Stimulated activated CD4-positive, alpha-beta T cell treated with anti-CD3 and anti-CD28 coated beads, TNF-alpha, amount 100 ng/mL, for 4 hours (primary cell): ENCODE results near the gene OIT3.
"Not testable (repeated sequence)": the region's sequence is repeated elsewhere in the genome, so short reads cannot be mapped to it uniquely, and the experiment has no call there.

ENCODE experiments used
- DNase-seq, 3 experiments: peaks; one replicate each; pipeline ENCODE4 v3.0.0-alpha.2; 2020; ENCODE audit warnings: low read depth in 3 of 3

The OIT3 gene

DNA sequence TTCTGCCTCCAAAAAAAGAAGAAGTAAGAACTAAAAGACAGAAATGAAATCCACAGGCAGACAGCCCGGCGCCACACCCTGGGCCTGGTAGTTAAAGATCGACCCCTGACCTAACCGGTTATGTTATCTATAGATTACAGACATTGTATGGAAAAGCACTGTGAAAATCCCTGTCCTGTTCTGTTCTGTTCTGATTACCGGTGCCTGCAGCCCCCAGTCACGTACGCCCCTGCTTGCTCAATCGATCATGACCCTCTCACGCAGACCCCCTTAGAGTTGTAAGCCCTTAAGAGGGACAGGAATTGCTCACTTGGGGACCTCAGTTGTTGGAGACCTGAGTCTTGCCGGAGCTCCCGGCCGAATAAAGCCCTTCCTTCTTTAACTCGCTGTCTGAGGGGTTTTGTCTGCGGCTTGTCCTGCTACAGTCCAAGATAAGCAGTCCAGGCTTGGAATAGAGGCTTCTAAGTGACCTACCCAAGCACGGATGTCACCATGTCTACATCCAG is 10.5 kb downstream of the OIT3 start:
- not testable (repeated sequence) for DNase-seq

DNA sequence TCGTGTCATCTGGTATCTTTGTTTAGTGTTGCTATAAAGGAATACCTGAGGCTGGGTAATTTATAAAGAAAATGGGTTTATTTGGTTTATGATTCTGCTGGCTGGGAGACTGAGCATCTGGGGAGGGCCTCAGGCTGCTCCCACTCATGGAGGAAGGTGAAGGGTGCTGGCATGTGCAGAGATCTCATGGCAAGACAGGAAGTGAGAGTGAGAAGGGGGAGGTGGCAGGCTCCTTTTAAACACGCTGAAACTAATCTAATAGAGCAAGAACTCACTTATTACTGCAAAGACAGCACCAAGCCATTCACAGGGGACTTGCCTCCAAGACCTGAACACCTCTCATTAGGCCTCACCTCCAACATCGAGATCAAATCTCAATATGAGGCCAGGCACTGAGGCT is 11.3 kb downstream of the OIT3 start:
- no peak for DNase-seq

DNA sequence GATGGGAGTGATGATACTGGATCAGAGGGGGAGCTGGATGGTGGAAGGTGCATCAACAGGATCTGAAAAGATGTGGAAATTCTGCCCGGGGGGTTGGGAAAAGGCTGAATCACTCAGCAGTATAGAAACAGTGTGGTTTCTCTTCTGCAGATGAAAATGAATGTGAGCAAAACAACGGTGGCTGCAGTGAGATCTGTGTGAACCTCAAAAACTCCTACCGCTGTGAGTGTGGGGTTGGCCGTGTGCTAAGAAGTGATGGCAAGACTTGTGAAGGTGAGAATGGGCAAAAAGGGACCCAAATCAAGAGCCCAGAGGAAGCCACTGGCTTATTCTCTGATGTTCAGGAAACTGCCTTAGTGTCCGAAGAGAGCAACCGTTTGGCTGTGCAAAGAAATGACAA is 12.9 kb downstream of the OIT3 start:
- no peak for DNase-seq

DNA sequence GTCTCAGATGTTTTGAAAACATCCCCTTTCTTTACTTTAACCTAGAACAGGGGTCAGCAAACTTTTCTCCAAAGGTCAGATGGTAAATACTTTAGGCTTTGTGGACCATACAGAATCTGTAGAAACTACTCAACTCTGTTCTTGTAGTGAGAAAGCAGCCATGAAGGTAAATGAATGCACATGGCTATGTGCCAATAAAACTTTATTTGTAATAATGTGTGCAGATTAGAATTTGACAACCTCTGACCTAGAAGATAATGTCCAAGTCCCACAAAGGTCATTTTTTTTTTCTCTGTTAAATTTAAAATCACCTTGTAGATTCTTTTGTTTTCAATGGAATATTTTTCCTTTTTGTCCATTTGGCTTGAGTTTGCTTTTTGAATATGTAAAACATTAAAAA is 17.2 kb downstream of the OIT3 start:
- DNase-seq, result no peak

DNA sequence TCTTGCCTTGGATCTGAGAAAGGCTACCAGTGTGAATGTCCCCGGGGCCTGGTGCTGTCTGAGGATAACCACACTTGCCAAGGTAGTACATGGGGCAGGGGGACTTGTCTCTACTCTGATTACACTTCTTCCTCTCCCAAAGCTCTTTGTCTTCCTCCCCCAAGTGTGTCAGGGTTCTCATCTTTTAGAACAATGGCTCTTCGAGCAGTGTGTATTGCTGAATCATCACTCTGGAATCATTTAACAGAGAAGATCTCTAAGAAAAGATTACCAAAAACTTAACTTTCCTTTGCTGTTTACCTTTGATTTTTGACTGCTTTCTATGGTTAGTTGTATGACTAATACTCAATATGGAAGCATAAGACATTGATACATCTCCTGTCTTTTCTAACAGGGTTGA is 18.2 kb downstream of the OIT3 start:
- no peak for DNase-seq

DNA sequence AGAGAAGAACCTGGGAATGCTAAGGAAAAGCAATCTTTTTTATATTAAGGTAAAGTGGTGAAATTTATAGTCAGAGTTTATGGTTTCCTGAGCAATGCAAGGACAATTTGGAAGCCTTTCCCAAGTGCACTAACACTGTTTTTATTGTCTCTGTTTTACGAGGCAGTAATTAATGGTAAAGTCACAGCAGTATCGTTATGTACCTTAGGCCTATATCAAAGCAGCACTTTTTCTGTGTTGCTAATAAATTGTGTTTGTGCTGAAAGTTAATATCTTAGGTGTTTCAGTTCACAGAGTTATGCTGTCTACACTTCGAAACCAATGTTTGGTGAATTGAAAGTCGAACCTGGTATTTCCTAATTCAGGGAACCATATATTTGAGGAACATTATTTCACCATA is 19.2 kb downstream of the OIT3 start:
- no peak for DNase-seq

DNA sequence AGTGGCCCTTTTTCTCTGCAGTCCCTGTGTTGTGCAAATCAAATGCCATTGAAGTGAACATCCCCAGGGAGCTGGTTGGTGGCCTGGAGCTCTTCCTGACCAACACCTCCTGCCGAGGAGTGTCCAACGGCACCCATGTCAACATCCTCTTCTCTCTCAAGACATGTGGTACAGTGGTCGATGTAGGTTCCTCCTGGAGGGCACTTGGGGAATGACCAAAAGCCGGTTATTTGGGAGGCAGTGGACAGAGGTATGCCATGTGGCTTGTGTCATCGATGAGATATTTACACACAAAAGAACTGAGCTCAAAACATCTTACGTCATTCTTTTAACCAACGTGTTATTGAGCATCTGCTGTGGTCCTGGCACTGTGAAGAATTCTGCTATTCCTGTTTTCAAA is 19.7 kb downstream of the OIT3 start:
- no peak for DNase-seq

DNA sequence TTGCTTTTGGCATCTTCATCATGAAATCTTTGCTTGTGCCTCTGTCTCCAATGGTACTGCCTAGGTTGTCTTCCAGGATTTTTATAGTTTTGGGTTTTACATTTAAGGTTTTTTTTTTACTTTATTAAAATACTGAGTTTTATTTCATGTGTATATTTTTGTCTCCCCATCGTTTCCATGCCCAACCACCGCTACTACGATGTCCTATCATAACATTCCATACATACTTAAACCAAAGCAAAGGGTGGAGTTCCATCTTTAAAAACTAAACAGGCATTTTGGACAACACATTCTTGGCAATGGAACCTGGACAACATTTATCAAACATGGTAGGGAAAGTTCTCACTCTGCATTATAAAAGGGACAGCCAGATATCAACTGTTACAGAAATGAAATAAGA is 23.7 kb downstream of the OIT3 start:
- DNase-seq, result not testable (repeated sequence)

DNA sequence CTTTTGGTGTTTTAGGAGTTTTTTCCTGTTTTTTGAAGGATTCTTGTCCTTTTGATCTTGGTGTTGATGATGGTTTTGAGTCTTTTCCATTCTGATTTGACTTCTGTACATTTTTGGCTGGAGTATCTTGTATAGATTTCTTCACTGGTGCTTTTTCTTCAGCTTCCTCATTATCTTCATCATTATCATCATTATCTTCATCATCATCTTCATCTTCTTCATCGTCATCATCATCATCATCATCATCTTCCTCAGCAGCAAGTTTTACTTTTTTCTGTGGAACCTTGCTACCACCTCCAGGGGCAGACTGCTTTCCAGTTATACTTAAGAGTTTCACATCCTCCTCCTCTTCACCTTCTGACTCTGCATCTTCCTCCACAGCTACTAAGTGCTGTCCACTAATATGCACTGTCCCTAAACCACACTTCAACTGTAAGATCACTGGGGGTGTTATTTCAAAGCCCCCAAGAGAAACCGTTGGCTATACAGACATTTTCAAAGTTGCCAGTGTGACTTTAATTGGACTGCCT is 24.3 kb downstream of the OIT3 start:
- DNase-seq, result not testable (repeated sequence)

DNA sequence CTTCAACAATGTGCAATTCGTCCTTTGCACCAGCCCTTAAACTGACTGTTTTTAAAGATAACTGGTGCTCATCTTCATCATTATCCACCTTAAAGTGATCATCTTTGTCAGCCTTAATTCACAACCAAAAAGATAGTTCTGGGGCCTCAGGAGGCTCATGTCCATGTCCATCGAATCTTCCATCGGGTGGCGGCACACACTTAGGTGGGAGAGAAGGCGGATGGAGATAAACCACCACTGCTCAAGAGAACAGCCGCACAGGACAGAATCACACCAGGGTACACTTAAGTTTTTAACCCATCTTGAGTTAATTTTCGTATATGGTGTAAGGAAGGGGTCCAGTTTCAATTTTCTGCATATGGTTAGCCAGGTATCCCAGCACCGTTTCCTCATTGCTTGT is 24.8 kb downstream of the OIT3 start:
- no peak for DNase-seq

DNA sequence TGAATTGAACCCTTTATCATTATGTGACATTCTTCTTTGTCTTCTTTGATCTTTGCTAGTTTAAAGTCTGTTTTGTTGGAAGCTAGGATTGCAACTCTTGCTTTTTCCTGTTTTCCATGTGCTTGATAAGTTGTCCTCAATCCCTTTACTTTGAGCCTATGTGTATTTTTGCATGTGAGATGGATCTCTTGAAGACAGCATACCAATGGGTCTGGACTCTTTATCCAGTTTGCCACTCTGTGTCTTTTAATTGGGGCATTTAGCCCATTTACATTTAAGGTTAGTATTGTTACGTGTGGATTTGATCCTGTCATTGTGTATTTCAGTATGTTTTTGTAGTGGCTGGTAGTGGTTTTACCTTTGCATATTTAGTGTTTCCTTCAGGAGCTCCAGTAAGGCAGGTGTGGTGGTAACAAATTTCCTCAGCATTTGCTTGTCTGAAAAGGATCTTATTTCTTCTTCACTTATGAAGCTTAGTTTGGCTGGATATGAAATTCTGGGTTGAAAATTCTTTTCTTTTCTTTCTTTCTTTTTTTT is 27.7 kb downstream of the OIT3 start:
- DNase-seq, result not testable (repeated sequence)

DNA sequence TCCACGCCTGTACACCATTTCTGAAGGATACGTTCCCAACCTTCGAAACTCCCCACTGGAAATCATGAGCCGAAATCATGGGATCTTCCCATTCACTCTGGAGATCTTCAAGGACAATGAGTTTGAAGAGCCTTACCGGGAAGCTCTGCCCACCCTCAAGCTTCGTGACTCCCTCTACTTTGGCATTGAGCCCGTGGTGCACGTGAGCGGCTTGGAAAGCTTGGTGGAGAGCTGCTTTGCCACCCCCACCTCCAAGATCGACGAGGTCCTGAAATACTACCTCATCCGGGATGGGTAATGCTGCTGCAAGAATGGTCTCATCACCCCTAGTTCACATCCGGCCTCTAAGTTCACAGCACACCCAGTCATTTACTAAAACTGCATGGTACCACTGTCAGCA is 30.8 kb downstream of the OIT3 start:
- DNase-seq, result no peak

DNA sequence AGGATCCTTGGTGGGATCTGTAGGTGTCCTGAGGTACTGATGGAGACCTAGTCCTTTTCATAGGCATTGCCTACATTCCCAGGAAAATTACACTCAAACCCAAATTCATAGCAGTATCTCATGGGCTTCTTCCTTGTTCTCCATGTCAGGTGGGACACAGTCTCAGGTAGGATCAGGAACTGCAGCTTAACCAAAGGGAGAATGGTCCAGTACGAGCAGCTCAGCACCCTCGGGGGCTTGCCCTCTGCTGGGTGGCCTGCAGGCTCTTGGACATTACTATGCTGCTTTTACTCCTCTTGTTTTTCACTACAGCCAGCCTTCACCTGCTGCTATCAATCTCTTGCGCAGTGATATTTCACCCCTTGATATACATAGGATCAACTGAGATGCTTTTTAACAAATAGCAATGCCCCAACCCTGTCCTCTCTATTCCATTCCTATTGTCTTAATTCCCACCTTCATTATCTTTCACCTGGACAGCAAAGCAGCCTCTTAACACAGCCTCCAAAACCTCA is 32.5 kb downstream of the OIT3 start:
- DNase-seq, result no peak

DNA sequence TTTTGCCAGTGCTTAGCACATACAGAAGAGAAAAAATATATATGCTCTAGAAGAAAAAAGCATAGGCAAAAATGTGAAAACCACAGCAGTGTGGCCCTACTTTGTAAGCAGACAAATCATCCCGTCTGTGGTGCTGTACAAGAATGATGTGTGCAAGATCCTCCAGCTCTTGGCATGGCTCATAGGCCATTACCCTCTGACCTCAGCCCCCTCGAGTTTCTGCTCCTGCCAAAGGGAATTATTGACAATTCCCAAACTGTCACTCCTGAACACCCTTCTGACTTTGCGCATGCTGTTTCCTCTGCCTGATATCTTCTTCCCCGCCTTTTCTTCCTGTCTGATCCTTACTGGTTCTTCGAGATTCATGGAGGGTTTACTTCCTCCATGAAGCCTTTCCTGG is 33.9 kb downstream of the OIT3 start:
- no peak for DNase-seq

DNA sequence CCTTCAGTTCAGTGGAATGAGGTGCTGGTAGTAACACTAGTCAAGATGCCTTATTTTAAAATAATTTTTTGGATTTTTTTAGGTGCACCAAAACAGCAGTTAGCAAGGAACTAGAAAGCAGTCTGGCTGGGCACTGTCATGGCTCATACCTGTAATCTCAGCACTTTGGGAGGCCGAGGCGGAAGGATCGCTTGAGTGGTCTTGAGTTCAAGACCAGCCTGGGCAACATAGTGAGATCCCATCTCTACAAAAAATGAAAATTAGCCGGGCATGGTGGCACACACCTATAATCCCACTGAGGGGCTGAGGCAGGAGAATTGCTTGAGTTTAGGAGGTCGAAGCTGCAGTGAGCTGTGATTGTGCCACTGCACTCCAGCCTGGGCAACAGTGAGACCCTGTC is 35.3 kb downstream of the OIT3 start:
- DNase-seq, result no peak

DNA sequence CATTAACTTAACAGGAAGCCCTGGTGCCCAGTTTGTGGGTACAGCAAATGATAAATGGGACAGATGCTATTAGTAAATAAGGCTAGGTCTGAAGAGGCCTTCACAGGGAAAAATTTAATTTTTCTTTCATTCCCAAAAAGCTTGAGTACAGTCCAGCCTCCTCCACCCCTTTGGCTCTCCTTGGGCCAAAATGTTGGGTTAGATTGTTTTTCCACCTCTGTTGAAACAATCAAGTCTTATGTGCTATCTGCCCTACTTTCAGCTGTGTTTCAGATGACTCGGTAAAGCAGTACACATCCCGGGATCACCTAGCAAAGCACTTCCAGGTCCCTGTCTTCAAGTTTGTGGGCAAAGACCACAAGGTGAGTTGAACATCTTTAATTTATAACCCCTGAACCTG is 36.7 kb downstream of the OIT3 start:
- DNase-seq, result no peak

DNA sequence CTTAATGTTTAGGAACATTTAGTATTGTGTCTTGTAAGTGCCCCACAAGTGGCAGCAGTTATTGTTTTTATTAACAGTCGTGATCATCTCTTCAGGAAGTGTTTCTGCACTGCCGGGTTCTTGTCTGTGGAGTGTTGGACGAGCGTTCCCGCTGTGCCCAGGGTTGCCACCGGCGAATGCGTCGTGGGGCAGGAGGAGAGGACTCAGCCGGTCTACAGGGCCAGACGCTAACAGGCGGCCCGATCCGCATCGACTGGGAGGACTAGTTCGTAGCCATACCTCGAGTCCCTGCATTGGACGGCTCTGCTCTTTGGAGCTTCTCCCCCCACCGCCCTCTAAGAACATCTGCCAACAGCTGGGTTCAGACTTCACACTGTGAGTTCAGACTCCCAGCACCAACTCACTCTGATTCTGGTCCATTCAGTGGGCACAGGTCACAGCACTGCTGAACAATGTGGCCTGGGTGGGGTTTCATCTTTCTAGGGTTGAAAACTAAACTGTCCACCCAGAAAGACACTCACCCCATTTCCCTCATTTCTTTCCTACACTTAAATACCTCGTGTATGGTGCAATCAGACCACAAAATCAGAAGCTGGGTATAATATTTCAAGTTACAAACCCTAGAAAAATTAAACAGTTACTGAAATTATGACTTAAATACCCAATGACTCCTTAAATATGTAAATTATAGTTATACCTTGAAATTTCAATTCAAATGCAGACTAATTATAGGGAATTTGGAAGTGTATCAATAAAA is 38.9 kb downstream of the OIT3 start:
- no peak for DNase-seq

DNA sequence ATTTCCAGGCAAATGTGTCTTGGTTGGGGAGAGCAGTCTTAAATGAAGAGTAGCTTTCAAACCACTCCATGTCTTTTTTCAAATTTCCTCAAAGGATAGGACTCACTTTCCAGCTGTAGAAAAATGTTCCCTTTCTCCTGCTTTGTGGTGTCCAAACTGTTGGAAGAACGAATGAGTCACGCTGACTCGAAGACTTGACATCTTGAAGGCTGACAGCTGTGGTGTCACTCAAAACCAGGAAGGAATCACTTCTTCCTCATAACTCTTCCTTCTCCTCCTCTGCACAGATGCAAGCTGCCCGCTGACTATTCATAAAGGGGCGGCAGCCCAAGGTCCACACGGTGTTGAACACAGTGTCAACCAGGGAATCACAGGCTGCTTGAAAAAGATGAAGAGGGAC is 41.8 kb downstream of the OIT3 start:
- DNase-seq, result no peak

DNA sequence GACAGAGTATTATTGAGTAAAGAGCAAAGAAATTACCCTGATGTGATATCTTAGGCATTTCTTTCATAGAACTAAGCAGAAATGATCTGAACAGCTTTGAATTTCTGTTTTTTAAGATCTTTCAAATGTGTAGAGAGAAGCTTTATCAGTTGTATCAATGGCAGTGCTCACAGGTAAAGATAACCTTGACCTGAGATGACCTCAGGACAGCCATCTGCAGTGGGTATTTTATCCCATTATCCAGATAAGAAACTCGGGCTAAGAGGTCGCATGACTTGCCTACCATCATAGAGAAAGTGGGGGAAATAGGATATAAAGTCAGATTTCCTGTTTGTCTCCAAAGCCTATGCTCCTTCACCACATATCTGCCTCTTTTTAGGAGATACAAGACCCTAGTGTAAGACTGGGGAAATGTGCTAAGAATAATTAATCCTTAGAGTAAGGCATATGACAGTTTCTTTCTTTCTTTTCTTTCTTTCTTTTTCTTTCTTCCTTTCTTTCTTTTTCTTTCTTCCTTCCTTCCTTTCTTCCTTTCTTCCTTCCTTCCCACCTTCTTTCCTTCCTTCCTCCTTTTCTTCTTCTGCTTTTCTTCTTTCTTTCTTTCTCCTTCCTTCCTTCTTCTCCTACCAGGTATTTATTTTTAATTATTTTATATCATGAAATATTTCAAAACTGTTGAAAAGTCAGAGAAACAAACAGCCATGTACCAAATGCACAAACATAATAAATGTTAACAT is 50.1 kb downstream of the OIT3 start:
- DNase-seq, result no peak

DNA sequence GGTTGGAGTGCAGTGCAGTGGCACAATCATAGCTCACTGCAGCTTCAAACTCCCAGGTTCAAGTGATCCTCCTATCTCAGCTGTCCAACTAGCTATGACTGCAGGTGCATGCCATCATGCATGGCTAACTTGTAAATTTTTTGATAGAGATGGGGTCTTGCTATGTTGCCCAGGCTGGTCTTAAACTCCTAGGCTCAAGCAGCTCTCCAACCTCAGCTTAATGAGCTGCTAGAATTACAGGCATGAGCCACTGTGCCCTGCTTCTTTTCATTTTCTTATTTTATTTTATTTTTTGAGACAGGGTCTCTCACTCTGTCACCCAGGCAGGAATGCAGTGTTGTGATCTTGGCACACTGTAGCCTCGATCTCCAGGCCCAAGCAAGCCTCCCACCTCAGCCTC is 53.4 kb downstream of the OIT3 start:
- no peak for DNase-seq

DNA sequence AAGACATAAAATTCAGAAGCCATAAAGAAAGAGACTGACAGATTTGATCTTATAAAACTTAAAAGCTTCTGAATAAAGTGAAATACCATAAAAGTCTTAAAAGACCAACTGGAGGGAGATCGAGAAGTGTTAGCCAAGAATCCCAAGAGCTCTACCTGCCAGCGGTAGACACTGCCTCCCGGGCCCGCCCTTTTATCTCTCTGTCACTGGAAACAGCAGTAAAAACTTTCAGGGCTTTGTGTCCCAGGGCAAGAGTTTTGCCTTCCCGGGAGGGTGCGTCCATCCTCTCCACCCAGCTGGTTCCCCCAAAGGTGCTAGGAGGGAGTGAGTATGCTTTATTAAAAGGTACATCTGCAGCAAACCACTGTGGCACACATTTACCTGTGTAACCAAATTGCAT is 55.2 kb downstream of the OIT3 start:
- no peak for DNase-seq

DNA sequence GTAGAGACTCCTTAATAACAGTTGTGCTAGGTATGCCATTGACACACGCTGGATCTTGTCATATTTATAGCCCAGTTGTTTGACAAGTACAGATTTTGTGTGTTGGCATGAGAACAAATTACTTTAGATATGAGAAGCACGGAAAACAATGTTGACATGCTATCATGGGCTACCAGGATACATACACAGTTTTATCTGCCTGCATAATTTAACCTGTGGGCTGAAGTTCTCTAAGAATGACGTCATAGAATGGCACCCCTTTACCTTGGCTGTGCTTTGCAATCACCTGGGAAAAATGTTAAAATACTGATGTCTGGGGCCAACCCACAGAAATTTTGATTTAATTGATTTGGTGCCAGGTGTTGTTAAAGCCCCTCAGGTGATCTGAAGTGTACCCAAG is 58.2 kb downstream of the OIT3 start:
- DNase-seq, result no peak

DNA sequence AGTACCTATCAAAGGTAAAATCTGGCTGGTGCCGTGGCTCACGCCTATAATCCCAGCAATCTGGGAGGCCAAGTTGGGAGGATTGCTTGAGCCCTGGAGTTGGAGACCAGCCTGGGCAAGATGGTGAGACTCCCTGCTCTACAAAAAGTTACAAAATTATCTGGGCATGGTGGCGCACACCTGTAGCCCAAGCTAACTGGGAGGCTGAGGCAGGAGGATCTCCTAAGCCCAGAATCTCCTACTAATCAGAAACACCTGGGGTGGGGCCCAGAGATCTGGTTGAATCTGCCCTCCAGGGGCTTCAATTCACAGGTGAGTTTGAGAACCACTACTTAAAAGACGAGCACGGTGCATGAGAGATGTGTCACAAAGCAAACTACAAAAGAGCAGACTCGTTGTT is 58.6 kb downstream of the OIT3 start:
- DNase-seq, result no peak
